ENCODE measurements around the gene KHDRBS2.
"Not testable (repeated sequence)": the region's sequence is repeated elsewhere in the genome, so short reads cannot be mapped to it uniquely, and the experiment has no call there.

The KHDRBS2 gene

GRCh38 chr6:61841958-61842357, 444.1 kb downstream of the KHDRBS2 start:
- no peak for DNase-seq

- DNase-seq: no peak
Observed at GRCh38 chr6:61835237-61835636, 450.8 kb downstream of the KHDRBS2 start.

GRCh38 chr6:61833176-61833755, 452.8 kb downstream of the KHDRBS2 start:
- DNase-seq: no peak

- DNase-seq: no peak
Observed at GRCh38 chr6:61817716-61818115, 468.3 kb downstream of the KHDRBS2 start.

GRCh38 chr6:61810047-61810446, 476.0 kb downstream of the KHDRBS2 start:
- DNase-seq: no peak

- no peak for DNase-seq
Observed at GRCh38 chr6:61809004-61809595, 476.9 kb downstream of the KHDRBS2 start.

- no peak for DNase-seq
Observed at GRCh38 chr6:61787998-61788397, 498.0 kb downstream of the KHDRBS2 start.

- DNase-seq: not testable (repeated sequence)
Observed at GRCh38 chr6:61769446-61769845, 516.6 kb downstream of the KHDRBS2 start.

- DNase-seq: no peak
Observed at GRCh38 chr6:61755739-61756138, 530.3 kb downstream of the KHDRBS2 start.

- no peak for DNase-seq
Observed at GRCh38 chr6:61751986-61752385, 534.0 kb downstream of the KHDRBS2 start.

GRCh38 chr6:61745994-61746393, 540.0 kb downstream of the KHDRBS2 start:
- DNase-seq: no peak

- DNase-seq: no peak
Observed at GRCh38 chr6:61711849-61712248, 574.2 kb downstream of the KHDRBS2 start.

- DNase-seq: no peak
Observed at GRCh38 chr6:61688165-61688564, 597.9 kb downstream of the KHDRBS2 start.

GRCh38 chr6:61682562-61682961, 603.5 kb downstream of the KHDRBS2 start:
- DNase-seq: no peak

- no peak for DNase-seq
Observed at GRCh38 chr6:61679625-61680024, 606.4 kb downstream of the KHDRBS2 start.

- no peak for DNase-seq
Observed at GRCh38 chr6:61675734-61676133, 610.3 kb downstream of the KHDRBS2 start.

- DNase-seq: no peak
Observed at GRCh38 chr6:61649845-61650244, 636.2 kb downstream of the KHDRBS2 start.

GRCh38 chr6:61640463-61640862, 645.6 kb downstream of the KHDRBS2 start:
- no peak for DNase-seq

Data from CD4-positive, alpha-beta T cell treated with Interleukin-21 for 1 hour (primary cell).